ENCODE data around the gene TICAM2.

The TICAM2 gene

DNA sequence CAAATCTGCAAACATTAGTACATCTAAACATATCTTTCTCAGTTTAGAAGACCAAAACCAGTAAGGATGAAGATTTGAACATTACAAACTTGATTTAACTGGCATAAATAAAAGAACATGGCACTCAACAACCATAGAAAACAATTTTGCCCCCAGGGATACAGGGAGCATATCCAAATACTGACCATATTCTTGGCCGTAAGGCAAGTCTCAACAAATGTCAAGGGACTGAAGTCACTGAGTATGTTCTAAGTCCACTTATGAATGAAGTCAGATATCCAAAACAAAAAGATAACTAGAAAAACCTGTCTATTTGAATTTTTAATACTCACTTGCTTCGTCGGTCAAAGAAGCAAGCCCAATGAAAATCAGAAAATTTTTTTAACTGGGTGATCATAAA, 71.9 kb downstream of the TICAM2 start:
- DNase-seq = no peak
